ENCODE results near the gene TMOD2.

Gene TMOD2

GRCh38 chr15:51750792-51751696 lies at the start of gene TMOD2:
Gene TMOD2, plus strand, starts transcription at chr15:51751597. Its CDS starts 14,845 bp downstream, at chr15:51766442.
- no peak for DNase-seq

DNA sequence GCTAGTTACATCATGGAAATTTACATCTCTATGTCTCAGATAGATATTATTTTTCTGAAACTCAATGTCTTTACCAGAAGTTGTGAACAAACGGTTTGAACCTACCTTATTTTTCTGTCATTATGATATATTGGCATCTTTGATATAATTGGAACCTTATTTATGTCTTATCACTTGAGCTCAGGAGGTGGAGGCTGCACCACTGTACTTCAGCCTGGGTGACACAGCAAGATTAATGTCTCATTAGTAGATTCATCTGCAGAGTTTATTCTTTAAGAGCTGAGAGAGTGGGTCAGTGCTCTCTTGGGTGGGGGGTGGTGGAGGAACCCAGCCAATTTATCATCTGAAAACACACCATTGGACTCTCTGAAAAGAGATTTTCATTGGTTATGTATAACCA lies 48.7 kb upstream of the TMOD2 start:
- DNase-seq: no peak

- DNase-seq: peak; percentile 34
Observed at GRCh38 chr15:51706291-51706690, 45.1 kb upstream of the TMOD2 start.

GRCh38 chr15:51706926-51707608 lies 44.3 kb upstream of the TMOD2 start:
- DNase-seq: no peak

GRCh38 chr15:51708013-51708412 lies 43.4 kb upstream of the TMOD2 start:
- DNase-seq: no peak

DNA sequence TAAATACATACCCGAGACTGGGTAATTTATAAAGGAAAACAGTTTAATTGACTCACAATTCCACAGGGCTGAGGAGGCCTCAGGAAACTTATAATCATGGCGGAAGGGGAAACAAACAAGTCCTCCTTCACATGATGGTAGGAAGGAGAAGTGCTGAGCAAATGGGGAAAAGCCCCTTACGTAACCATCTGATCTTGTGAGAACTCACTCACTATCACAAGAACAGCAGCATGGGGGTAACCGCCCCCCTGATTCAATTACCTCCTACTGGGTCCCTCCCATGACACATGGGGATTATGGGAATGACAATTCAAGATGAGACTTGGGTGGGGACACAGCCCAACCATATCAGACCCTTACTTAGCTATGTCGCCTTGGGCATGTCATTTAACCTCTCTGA lies 42.4 kb upstream of the TMOD2 start:
- no peak for DNase-seq

GRCh38 chr15:51714162-51714561 lies 37.2 kb upstream of the TMOD2 start:
- no peak for DNase-seq

GRCh38 chr15:51714911-51715310 lies 36.5 kb upstream of the TMOD2 start:
- no peak for DNase-seq

- DNase-seq: no peak
Observed at GRCh38 chr15:51718219-51718618, 33.2 kb upstream of the TMOD2 start.

DNA sequence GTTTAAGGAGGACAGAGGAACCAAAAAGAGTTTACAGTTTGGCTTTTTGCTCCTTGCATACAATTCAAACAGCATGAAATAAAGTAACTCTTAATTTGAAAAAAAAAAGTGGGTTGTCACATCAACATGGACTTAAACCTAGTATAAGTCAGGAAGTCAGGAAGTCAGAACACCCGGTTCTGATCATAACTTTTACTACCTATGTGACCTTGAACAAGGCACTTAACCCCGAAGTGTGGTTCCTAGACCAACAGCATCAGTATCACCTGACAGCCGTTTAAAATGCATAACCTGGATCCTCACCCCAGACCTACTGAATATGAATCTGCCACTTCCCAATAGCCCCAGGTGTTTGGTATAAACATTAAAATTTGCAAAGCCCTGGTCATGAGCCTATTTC lies 32.7 kb upstream of the TMOD2 start:
- DNase-seq: no peak

DNA sequence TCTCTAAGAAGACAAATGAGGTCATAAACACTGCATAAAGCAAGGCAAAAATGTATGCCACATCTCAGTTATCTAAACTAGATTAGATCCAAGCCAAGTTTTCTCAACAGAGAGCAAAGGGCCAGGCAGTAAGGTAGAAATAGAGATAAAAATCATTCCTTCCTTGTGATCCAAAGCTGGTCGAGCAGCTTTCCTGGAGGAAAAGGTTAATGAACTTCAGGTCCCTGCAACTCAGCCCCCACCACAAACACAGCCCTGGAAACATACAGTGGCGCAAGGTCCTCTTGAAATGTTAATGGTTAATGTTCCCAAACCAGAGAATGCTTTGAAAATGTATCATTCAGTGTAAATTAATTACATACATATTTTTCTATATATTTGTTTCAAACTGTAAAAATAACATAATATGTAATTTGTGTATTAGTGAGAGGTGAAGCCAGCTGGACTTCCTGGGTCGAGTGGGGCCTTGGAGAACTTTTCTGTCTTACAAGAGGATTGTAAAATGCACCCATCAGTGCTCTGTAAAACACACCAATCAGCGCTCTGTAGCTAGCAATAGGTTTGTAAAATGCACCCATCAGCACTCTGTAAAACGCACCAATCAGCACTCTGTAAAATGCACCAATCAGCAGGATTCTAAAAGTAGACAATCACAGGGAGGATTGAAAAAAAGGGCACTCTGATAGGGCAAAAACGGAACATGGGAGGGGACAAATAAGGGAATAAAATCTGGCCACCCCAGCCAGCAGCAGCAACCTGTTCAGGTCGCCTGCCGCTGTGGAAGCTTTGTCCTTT lies 31.0 kb upstream of the TMOD2 start:
- DNase-seq: no peak

DNA sequence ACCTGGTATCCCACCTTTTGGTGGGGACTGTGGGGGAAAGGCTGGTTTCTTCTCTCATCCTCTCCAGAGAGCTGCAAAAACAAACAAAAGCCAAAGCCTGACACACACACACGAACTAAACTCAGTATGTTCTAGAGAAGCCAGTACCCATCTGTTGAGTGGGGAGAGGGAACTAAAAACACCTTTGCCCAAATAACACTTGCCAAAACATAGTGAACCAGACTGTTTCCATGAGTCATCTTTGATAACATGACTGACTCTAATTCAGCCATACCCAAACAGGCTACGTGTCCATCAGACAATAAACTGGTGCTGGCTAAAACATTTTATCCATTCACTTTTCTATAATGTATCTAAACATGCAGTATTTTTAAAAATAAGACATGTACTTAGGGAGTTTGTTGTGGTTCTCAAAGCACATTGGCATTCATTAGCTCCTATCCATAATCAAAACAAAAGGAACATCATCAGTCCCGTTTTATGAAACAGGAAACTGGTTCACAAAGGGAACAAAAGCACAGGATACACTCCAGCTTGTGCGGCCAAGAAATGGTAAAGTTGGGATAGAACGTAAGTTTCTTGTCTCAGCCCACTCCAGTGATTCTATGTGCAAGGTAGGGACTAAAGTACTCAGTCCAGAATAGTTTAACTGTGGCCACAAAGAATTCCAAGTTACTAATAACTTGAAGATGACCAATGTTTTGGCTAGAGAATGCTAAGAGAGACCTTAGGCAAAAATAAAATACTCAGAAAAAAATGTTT lies 30.0 kb upstream of the TMOD2 start:
- DNase-seq: peak; percentile 56

- no peak for DNase-seq
Observed at GRCh38 chr15:51724199-51724598, 27.2 kb upstream of the TMOD2 start.

GRCh38 chr15:51724673-51725072 lies 26.7 kb upstream of the TMOD2 start:
- DNase-seq: no peak

DNA sequence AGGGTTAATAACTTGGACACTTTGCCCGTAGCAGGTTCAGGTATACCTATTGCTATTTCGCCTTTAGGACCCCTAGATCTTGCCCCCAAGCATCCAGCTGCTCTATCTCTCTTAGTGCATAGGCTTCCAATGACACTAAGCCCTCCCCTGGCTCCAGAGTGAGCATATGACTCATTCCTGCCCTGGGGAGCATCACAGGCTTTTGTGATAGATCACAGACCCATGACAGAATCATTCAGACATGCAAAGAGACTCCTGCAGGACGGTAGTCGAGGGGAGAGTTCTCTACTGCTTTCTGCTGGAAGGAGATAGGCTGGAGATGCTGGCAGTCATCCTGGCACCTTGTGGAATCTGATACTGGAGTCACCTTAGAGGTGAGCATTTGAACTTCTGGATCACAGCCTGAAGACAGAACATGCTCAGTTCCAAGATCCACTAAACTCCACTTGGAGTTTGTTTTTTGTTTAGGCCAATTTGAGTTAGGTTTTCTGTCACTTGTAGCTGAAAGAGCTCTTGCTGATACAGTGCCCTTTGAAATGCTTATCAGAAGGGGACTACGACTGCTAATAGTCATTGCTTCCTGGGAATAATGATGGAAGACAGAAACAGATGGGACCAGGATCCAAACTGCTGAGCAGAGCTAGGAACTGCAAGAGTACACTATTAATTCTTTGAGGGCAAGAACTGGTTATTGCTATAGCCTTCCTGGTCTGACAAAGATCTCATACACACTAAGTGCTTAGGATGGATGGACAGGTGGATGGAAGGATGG lies 24.9 kb upstream of the TMOD2 start:
- DNase-seq: peak; percentile 99

- DNase-seq: no peak
Observed at GRCh38 chr15:51727141-51727897, 24.1 kb upstream of the TMOD2 start.

DNA sequence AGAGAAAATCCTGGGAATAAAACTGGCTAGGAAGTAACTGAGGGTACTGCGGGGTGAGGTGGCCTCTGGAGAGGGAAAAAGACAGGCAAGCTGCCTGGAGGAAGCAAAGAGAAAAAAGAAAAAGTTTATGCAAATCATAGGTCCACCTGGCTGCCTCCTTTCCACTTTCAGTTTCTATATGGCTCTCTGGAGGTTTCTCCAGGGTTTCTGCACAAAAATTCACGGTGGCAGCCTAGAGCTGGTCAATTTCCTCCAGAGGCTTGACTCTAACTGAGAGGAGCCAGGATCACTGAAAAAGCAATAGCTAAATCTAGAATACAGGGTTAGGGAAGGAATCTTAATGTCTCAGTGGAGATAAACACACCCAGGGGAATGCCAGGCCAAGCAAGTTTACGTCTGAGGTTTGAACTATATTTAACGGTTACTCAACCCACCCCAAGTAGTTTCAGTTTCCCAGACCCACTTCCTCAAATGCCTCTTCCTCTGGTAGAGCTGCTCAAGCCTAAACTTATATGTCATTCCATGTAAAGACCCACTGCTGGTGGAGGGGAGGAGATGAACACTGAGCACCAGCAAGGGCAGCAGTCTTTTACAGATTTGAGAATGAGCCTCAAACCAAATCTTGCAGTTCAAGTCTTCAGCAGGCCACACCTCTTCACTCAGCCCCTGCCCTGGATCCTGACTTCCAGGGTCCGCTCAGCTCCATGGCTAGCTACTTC lies 19.7 kb upstream of the TMOD2 start:
- DNase-seq: peak; percentile 62

GRCh38 chr15:51732646-51733045 lies 18.8 kb upstream of the TMOD2 start:
- DNase-seq: no peak

- no peak for DNase-seq
Observed at GRCh38 chr15:51735228-51736010, 16.0 kb upstream of the TMOD2 start.
